T-helper 22 cell (primary cell): ENCODE results near the gene TRPM8.

Experiments
- DNase-seq: peaks from one replicate; pipeline ENCODE4 v3.0.0-alpha.2; 2020; ENCODE audit warnings: low read depth

TRPM8 gene

GRCh38 chr2:233976087-233976486 is 58.9 kb downstream of the TRPM8 start:
- no peak for DNase-seq

- DNase-seq: no peak
Measured at GRCh38 chr2:233976690-233977294, 59.6 kb downstream of the TRPM8 start.

- DNase-seq: no peak
Measured at GRCh38 chr2:233977296-233977837, 60.2 kb downstream of the TRPM8 start.

DNA sequence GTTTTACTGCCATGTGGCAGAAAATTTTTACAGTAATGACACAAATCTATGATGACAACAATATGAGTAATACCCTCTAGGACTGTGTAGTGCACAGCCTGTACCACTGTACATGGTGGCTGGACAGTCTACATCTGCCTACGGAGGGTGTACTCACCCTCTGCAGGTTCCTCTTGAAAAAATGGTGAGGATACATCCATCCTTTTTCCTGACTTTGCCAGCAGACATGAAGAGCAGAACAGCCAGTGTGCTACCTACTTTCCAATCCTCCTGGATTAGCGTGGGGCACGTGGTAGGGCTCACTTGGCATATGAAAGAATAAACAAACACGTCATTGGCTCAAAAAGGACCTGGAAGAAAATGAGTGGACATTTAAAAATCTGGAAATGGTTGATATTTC is 62.6 kb downstream of the TRPM8 start:
- DNase-seq: no peak

DNA sequence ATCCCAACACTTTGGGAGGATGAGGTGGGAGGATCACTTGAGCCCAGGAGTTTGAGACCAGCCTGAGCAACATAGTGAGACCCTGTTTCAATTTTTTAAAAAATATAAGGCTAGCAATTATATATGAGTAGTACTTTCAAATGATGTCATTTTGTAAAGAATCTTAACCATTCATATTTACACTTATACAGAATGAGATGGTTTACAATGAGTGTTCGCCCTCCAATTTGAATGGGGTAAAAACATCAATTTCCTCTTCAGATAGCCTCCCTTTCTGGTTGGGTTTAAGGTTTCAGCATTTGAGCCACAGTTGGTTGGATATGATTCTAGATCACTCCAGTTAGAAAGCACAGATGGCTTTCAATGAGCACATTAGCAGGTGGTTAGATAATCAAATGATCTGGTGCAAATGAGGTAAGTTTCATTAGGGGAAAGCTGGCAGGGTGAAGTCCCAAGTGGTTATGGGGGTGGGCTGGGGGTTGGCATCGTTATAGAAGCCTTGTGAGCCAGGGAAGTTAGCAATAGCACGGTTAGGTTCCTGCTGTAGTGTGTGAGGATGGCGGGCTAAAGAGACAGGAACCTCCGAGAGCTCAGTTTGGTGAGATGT is 63.9 kb downstream of the TRPM8 start:
- DNase-seq: no peak

- no peak for DNase-seq
Measured at GRCh38 chr2:233981574-233982420, 64.6 kb downstream of the TRPM8 start.

GRCh38 chr2:233982421-233983121 is 65.4 kb downstream of the TRPM8 start:
- DNase-seq: no peak

DNA sequence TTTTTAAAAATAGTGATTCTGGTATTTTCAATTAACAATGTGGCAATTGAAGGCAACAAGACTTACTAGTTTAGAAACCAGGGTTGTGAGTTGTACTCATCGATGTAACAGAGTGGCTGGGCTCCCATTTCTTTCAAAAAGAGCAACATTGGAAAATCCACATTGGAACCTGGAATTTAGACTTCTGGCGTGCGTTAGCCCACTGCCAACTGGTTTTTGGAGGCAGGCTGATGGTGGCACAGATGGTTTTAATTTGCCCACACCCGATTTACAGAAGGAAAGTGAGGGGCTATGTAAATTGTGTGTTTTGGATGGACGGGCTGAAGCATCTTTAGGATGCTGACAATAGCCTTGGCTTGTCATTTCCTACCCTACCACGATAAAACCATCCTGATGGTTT is 66.3 kb downstream of the TRPM8 start:
- no peak for DNase-seq

GRCh38 chr2:233988581-233988980 is 71.4 kb downstream of the TRPM8 start:
- DNase-seq: no peak

- no peak for DNase-seq
Measured at GRCh38 chr2:233989221-233989858, 72.2 kb downstream of the TRPM8 start.

- DNase-seq: peak; percentile 68
Measured at GRCh38 chr2:233990261-233990798, 73.2 kb downstream of the TRPM8 start.

GRCh38 chr2:233991196-233991595 is 74.0 kb downstream of the TRPM8 start:
- DNase-seq: no peak

DNA sequence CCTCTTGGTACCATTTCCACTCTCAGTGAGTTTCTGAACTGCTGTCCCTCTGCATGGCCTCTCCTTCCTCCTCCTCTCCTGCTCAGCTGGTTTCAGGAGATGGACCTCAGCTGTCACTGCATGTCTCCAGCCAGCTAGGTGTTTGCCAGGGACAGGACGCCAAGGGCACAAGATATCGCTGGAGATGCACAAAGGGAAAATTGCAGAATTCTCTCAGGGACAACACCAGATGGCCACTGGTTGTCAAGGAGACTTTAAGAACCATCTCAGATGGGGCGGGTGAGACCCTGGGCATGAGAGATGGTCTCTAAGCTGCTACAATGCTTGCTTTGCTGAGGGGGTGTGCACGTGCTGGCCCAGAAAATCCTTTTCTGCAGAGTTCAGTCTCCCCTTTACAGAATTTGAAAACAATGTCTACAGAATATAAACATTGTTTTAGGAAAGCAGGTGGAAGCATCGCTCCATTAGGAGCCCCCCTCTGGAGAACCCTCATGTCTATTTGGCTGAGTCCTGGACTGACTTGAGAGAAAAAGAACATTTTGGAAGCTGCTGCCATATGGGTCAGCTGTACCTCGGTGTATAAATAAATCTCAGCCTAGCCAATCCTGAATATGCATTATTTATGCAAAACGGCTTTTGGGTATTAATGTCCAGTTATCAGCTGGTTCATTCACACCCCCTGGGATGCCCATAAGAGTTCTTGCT is 75.5 kb downstream of the TRPM8 start:
- no peak for DNase-seq

- DNase-seq: no peak
Measured at GRCh38 chr2:233993461-233993860, 76.3 kb downstream of the TRPM8 start.

DNA sequence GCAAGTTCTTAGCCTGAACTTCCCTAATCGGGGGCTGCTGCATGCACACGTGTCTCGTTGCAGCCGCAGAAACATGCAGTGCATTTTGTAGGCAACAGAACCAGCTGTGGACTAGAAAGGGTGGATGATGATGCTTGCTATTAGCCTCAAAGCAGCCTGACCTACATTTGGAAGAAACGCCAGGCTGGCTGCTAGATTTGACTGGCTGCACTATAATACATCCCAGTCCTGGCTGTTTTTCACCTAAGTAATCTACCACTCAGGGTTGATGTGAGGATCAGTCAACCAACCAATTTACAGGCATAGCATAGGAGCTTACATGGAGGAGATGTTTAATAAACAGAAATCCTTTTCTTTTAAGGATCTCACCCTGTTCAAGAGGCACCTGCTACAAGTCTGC is 77.0 kb downstream of the TRPM8 start:
- no peak for DNase-seq

DNA sequence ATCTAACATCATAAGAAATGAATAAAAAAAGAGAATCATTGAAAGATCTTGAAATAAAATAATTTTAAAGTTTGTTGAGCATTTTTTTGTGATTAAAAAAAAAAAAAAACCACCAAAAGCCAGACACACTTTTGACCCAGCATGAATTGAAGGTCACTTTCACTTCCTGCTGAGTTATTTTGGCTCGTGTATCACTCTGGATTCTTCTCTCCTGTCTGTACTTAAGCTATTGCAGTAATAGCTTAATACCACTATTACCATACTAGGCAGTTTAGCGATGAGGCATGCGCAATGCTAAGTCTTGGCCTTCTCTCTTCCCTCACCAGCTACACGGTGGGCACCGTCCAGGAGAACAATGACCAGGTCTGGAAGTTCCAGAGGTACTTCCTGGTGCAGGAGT is 78.8 kb downstream of the TRPM8 start:
- DNase-seq: no peak

DNA sequence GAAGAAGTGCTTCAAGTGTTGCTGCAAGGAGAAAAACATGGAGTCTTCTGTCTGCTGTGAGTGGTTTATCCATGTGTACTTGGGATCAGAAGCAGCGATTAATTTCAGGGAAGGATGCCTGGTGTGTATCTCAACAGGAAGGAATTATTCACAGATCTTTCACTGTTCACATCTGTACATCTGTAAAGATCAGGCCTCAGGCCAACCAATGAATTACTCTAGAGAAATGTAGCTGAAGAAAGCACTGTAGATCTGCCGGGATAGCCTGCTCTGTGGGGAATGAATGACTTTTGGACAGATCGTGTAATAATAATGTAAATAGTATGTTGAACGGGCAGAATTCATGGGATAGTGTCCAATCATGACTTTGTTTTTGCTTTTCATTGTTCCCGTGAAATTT is 79.3 kb downstream of the TRPM8 start:
- no peak for DNase-seq

GRCh38 chr2:233997707-233998106 is 80.5 kb downstream of the TRPM8 start:
- DNase-seq: no peak

- no peak for DNase-seq
Measured at GRCh38 chr2:233999182-233999581, 82.0 kb downstream of the TRPM8 start.

DNA sequence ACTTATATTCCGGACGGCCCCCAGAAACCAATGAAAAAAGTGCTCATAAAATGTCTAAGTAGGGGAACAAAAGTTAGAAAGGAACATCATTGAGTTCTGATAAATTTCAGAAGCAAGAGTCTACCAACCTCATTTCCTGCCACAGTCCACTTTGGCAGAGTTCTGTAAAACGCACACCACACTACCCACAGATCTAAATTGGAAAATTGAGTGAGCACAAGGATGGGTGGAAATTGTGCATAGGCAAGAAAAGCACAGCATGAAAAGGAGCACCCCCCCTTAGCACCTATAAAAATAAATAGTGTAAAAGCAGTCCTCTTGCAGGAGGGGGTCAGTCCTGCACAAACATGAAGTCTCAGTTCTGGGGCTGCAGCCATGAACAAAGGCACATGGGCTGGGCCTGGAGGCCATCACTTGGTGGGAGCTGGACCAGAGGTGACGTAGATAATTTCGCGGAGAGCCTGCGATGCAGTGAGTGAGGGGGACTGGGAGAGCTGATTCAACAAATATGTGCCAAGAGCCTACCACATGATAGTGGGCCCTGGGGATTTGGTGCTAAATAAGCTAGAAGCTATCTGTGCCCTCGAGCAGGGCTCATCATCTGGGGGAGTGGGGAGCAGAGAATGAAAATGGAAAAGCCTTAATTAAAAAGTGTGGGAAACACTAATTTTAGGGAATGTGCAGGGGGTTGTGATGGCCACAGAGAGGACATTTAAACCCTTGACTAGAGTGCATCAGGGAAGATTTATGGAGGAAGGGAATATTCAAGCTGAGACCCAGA is 84.4 kb downstream of the TRPM8 start:
- DNase-seq: no peak
